HepG2 (cell line): ENCODE data around the gene CTNNA2. TPM values are rescaled to one million over a fixed set of nuclear protein-coding genes. Genes with fewer than 3 reads are reported as not detected.

Experiments
- ATAC-seq: fragments of 200-7000 bp; cut with Tn5 transposase; 3 replicates; pipeline ENCODE4 v1.9.1; 2020; ENCODE audit warnings: mild to moderate bottlenecking, moderate library complexity
- BruUV-seq: library from RNA; stranded (reverse); fragments of 400-500 nt; replicated peaks from 2 replicates; lab custom pipeline; 2021; lab: Mats Ljungman, UMichigan
- CTCF ChIA-PET: fragments of 300-600 bp; formaldehyde crosslinking; extraction: SDS; loops from one replicate; lab custom pipeline; 2021; ENCODE audit warnings: low total read pairs, inconsistent platforms, low intra/inter-chr PET ratio; lab: Yijun Ruan, JAX
- POLR2A ChIA-PET: fragments of 350-600 bp; sonication (Branson Sonifier 250); formaldehyde crosslinking; loops from one replicate; lab custom pipeline; 2020; ENCODE audit warnings: antibody characterized with exemption, inconsistent platforms; lab: Yijun Ruan, JAX
- DNase-seq: peaks from one replicate; pipeline ENCODE4 v3.0.0-alpha.2; 2015; ENCODE audit warnings: low spot score
- FAIRE-seq: peaks from 3 replicates; lab custom pipeline; 2011; peaks lifted over from hg19 to GRCh38; lab: Jason Lieb, UNC
- H2AFZ ChIP-seq: one replicate; pipeline ENCODE4 v1.6.1; 2011; ENCODE audit warnings: low read length, inconsistent platforms
- H3K27ac ChIP-seq: fragments of 300-600 bp; 3 replicates; pipeline ENCODE4 v1.8.0; 2011; ENCODE audit warnings: mixed run types, mild to moderate bottlenecking, mixed read lengths, low read length, inconsistent platforms; ENCODE audit not compliant: insufficient read depth; ENCODE audit errors: extremely low read length
- H3K27me3 ChIP-seq, 2 experiments: fragments of 200-600 bp in 1 of 2; 2 replicates in 1 of 2; 3 replicates in 1 of 2; pipeline versions ENCODE4 v1.6.0 to v1.8.0; 2011; ENCODE audit warnings: low read length in 2 of 2, mild to moderate bottlenecking in 2 of 2, moderate library complexity in 2 of 2, inconsistent platforms in 1 of 2; ENCODE audit not compliant: insufficient read depth in 2 of 2, control insufficient read depth in 1 of 2
- H3K36me3 ChIP-seq, 2 experiments: fragments of 200-600 bp in 1 of 2; replicated peaks in 1 of 2; 2 replicates in 1 of 2; 3 replicates in 1 of 2; pipeline versions ENCODE4 v1.5.1 to v1.8.0; 2011; ENCODE audit warnings: low read length in 2 of 2, inconsistent platforms in 1 of 2; ENCODE audit not compliant: insufficient read depth in 2 of 2, control insufficient read depth in 1 of 2
- H3K4me1 ChIP-seq: 2 replicates; pipeline ENCODE4 v1.5.1; 2012; ENCODE audit warnings: low read length, inconsistent platforms; ENCODE audit not compliant: insufficient read depth
- H3K4me2 ChIP-seq: 2 replicates; pipeline ENCODE4 v1.6.0; 2011; ENCODE audit warnings: low read depth, low read length, inconsistent platforms
- H3K4me3 ChIP-seq, 3 experiments: fragments of 200-600 bp in 1 of 3; sonication (generic), shearing (Covaris generic) in 1 of 3; replicated peaks in 1 of 3; 2 replicates each; pipeline ENCODE4 v1.5.1; 2011 to 2016; ENCODE audit warnings: low read length in 3 of 3, inconsistent platforms in 2 of 3, low read depth in 2 of 3, mild to moderate bottlenecking in 2 of 3, control low read depth in 1 of 3, mixed read lengths in 1 of 3; ENCODE audit not compliant: insufficient read depth in 1 of 3
- H3K79me2 ChIP-seq: one replicate; pipeline ENCODE4 v1.6.1; 2011; ENCODE audit warnings: low read length, inconsistent platforms; ENCODE audit not compliant: insufficient read depth
- H3K9ac ChIP-seq: 2 replicates; pipeline ENCODE4 v1.6.0; 2011; ENCODE audit warnings: mild to moderate bottlenecking, low read depth, low read length, inconsistent platforms; ENCODE audit not compliant: insufficient read depth
- H3K9me3 ChIP-seq: 2 replicates; pipeline ENCODE4 v1.5.1; 2012; ENCODE audit warnings: mild to moderate bottlenecking, low read length
- H4K20me1 ChIP-seq: 2 replicates; pipeline ENCODE4 v1.6.0; 2011; ENCODE audit warnings: inconsistent platforms, mild to moderate bottlenecking, low read length, moderate library complexity; ENCODE audit not compliant: insufficient read depth
- CCAR2 ChIP-seq: fragments of 200-400 bp; formaldehyde crosslinking; optimal IDR thresholded peaks from 2 replicates; pipeline ENCODE3; 2018; ENCODE audit warnings: low read depth, mild to moderate bottlenecking, low read length, moderate library complexity
- CENPX ChIP-seq: sonication (generic); formaldehyde crosslinking; IDR thresholded peaks from 2 replicates; pipeline ENCODE4 v1.9.0; 2021; ENCODE audit warnings: mild to moderate bottlenecking, missing genetic modification reagents, moderate library complexity
- HOXA9 ChIP-seq: sonication (generic); formaldehyde crosslinking; IDR thresholded peaks from 2 replicates; pipeline ENCODE4 v1.8.1; 2022; ENCODE audit warnings: missing genetic modification reagents, mild to moderate bottlenecking, moderate library complexity, borderline replicate concordance
- PLRG1 ChIP-seq: fragments of 450-650 bp; conservative IDR thresholded peaks from 2 replicates; pipeline ENCODE4 v1.6.1; 2016
- SP140L ChIP-seq: sonication (generic); formaldehyde crosslinking; IDR thresholded peaks from 2 replicates; pipeline ENCODE4 v1.4.0; 2020; ENCODE audit warnings: missing genetic modification reagents, borderline replicate concordance
- TFDP2 ChIP-seq: sonication (generic); formaldehyde crosslinking; IDR thresholded peaks from 2 replicates; pipeline ENCODE4 v1.4.0; 2020; ENCODE audit warnings: missing genetic modification reagents
- ZC3H4 ChIP-seq: sonication (generic); formaldehyde crosslinking; IDR thresholded peaks from 2 replicates; pipeline ENCODE4 v1.4.0; 2020; ENCODE audit warnings: missing genetic modification reagents, borderline replicate concordance
- ZNF235 ChIP-seq: sonication (generic); formaldehyde crosslinking; IDR thresholded peaks from 2 replicates; pipeline ENCODE4 v1.8.1; 2023; ENCODE audit warnings: mild to moderate bottlenecking, missing genetic modification reagents, borderline replicate concordance
- ZSCAN25 ChIP-seq: sonication (generic); formaldehyde crosslinking; IDR thresholded peaks from 2 replicates; pipeline ENCODE4 v1.8.0; 2022; ENCODE audit warnings: mild to moderate bottlenecking, missing genetic modification reagents
- WGBS: methylation state at CpG from one replicate; pipeline ENCODE4 v1.1.6; 2017; ENCODE audit warnings: low lambda C conversion rate; 5-methylcytosine and 5-hydroxymethylcytosine counted together
- in situ Hi-C: cut with HindIII; loops from 2 replicates; pipeline ENCODE4 v1.10.0; 2017; ENCODE audit warnings: low pct_unique_long_range_greater_than_20kb; ENCODE audit not compliant: extremely low pct_ligation_motif_present
- intact Hi-C: fragments of 100-400 bp; cut with micrococcal nuclease; formaldehyde crosslinking; loops from one replicate; pipeline ENCODE4 v1.10.0; 2022; ENCODE audit not compliant: unreplicated experiment
- polyA plus RNA-seq, 8 experiments: library from polyadenylated mRNA; depleted of rRNA in 3 of 8; stranded (reverse) in 7 of 8; unstranded in 1 of 8; fragments of >200 nt; fragmentation: Illumina TruSeq in 4 of 8; extraction: Trizol in 4 of 8; gene quantifications; 2 replicates each; pipeline versions ENCODE4 v1.2.1 to v1.2.3, GENCODE V29; 2011 to 2016; ENCODE audit warnings: low read depth in 4 of 8, missing spikeins in 1 of 8, mixed read lengths in 1 of 8; ENCODE audit not compliant: insufficient read depth in 1 of 8
- total RNA-seq, 5 experiments: library from RNA; depleted of rRNA; stranded (reverse); fragments of >200 nt; fragmentation: Illumina TruSeq; extraction: Trizol; gene quantifications; 2 replicates each; pipeline ENCODE4 v1.2.3, GENCODE V29; 2016; ENCODE audit warnings: low read depth in 1 of 5
- TF ChIP-seq, protein P1 (sequence below): sonication (generic); formaldehyde crosslinking; IDR thresholded peaks from 2 replicates; pipeline ENCODE4 v1.9.0; 2021; ENCODE audit warnings: missing genetic modification reagents, mild to moderate bottlenecking, borderline replicate concordance
- TF ChIP-seq, protein P2 (sequence below): sonication (generic); formaldehyde crosslinking; IDR thresholded peaks from 2 replicates; pipeline ENCODE4 v1.4.0; 2020; ENCODE audit warnings: mild to moderate bottlenecking, missing genetic modification reagents
- TF ChIP-seq, protein P3 (sequence below): sonication (generic); formaldehyde crosslinking; IDR thresholded peaks from 2 replicates; pipeline ENCODE4 v1.5.1; 2020; ENCODE audit warnings: mild to moderate bottlenecking, missing genetic modification reagents, moderate library complexity

Gene CTNNA2
- total and polyA plus RNA-seq, 2 of the 13 experiments (the other 11 are each of a cell fraction or from before 2014, with no cell fraction given), result not detected

GRCh38 chr2:79513711-79514110, 860 bp downstream of the CTNNA2 start:
- in situ Hi-C loops, result no loop called here
- DNase-seq, result no peak
- peaks cover 0 to 3% of the 10 kb centered on the region in 2 experiments; a peak in 2 of 5 replicates for H3K27me3 ChIP-seq
- no peaks in the 10 kb centered on the region; the same call in 1 of the 2 replicates for H4K20me1 ChIP-seq
- POLR2A ChIA-PET, result no interaction called here
- no peaks in the 10 kb centered on the region for H3K4me1 ChIP-seq
- H3K9me3 ChIP-seq, result no peaks in the 10 kb centered on the region
- H3K4me3 ChIP-seq, result no peak overlapping the region
- CTCF ChIA-PET, result no interaction called here
- intact Hi-C loops, result no loop called here
- FAIRE-seq, result no peak
- no TSS peak for BruUV-seq
- H3K27ac ChIP-seq, result no peak overlapping the region
- WGBS, result 16% methylated on average over 4 of the region's 4 CpGs
- no peak overlapping the region for H2AFZ ChIP-seq
- H3K9ac ChIP-seq, result no peak overlapping the region
- no peaks in the 10 kb centered on the region for H3K79me2 ChIP-seq
- TF ChIP-seq TFDP2 (CRISPR knock-in tag) (no peak), ZC3H4 (CRISPR knock-in tag) (no peak), ZNF235 (CRISPR knock-in tag) (no peak), ZSCAN25 (no peak), CENPX (CRISPR knock-in tag) (no peak), SP140L (CRISPR knock-in tag) (no peak), PLRG1 (no peak), HOXA9 (CRISPR knock-in tag) (no peak), CCAR2 (no peak)
- TF ChIP-seq, protein P1, sequence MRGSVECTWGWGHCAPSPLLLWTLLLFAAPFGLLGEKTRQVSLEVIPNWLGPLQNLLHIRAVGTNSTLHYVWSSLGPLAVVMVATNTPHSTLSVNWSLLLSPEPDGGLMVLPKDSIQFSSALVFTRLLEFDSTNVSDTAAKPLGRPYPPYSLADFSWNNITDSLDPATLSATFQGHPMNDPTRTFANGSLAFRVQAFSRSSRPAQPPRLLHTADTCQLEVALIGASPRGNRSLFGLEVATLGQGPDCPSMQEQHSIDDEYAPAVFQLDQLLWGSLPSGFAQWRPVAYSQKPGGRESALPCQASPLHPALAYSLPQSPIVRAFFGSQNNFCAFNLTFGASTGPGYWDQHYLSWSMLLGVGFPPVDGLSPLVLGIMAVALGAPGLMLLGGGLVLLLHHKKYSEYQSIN, result no peak
- TF ChIP-seq, protein P2, sequence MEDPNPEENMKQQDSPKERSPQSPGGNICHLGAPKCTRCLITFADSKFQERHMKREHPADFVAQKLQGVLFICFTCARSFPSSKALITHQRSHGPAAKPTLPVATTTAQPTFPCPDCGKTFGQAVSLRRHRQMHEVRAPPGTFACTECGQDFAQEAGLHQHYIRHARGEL (CRISPR knock-in tag), result no peak
- TF ChIP-seq, protein P3, sequence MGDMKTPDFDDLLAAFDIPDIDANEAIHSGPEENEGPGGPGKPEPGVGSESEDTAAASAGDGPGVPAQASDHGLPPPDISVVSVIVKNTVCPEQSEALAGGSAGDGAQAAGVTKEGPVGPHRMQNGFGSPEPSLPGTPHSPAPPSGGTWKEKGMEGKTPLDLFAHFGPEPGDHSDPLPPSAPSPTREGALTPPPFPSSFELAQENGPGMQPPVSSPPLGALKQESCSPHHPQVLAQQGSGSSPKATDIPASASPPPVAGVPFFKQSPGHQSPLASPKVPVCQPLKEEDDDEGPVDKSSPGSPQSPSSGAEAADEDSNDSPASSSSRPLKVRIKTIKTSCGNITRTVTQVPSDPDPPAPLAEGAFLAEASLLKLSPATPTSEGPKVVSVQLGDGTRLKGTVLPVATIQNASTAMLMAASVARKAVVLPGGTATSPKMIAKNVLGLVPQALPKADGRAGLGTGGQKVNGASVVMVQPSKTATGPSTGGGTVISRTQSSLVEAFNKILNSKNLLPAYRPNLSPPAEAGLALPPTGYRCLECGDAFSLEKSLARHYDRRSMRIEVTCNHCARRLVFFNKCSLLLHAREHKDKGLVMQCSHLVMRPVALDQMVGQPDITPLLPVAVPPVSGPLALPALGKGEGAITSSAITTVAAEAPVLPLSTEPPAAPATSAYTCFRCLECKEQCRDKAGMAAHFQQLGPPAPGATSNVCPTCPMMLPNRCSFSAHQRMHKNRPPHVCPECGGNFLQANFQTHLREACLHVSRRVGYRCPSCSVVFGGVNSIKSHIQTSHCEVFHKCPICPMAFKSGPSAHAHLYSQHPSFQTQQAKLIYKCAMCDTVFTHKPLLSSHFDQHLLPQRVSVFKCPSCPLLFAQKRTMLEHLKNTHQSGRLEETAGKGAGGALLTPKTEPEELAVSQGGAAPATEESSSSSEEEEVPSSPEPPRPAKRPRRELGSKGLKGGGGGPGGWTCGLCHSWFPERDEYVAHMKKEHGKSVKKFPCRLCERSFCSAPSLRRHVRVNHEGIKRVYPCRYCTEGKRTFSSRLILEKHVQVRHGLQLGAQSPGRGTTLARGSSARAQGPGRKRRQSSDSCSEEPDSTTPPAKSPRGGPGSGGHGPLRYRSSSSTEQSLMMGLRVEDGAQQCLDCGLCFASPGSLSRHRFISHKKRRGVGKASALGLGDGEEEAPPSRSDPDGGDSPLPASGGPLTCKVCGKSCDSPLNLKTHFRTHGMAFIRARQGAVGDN, result no peak
- TF ChIP-seq, all 625 proteins: peak for 0
- no peak overlapping the region for H3K4me2 ChIP-seq
- ATAC-seq, result no peak
- H3K36me3 ChIP-seq, result no peaks in the 10 kb centered on the region
